Activated naive CD4-positive, alpha-beta T cell treated with anti-CD3 and anti-CD28 coated beads, Interleukin-2, amount 50 U/mL, for 24 hours (primary cell): ENCODE results near the gene RGMA.
"Not testable (repeated sequence)": the region's sequence is repeated elsewhere in the genome, so short reads cannot be mapped to it uniquely, and the experiment has no call there.

Source experiments
- H3K27ac Mint-ChIP-seq: one replicate; pipeline ENCODE4 v1.8.0; 2021; ENCODE audit warnings: mild to moderate bottlenecking, mixed read lengths
- H3K27me3 Mint-ChIP-seq: one replicate; pipeline ENCODE4 v1.8.0; 2021; ENCODE audit warnings: mixed read lengths
- H3K36me3 Mint-ChIP-seq: one replicate; pipeline ENCODE4 v1.8.0; 2021; ENCODE audit warnings: mixed read lengths
- H3K4me1 Mint-ChIP-seq: one replicate; pipeline ENCODE4 v1.8.0; 2021; ENCODE audit warnings: mixed read lengths
- H3K4me3 Mint-ChIP-seq: one replicate; pipeline ENCODE4 v1.8.0; 2021; ENCODE audit warnings: mild to moderate bottlenecking, mixed read lengths
- H3K9me3 Mint-ChIP-seq: one replicate; pipeline ENCODE4 v1.8.0; 2021; ENCODE audit warnings: mixed read lengths

The RGMA gene

DNA sequence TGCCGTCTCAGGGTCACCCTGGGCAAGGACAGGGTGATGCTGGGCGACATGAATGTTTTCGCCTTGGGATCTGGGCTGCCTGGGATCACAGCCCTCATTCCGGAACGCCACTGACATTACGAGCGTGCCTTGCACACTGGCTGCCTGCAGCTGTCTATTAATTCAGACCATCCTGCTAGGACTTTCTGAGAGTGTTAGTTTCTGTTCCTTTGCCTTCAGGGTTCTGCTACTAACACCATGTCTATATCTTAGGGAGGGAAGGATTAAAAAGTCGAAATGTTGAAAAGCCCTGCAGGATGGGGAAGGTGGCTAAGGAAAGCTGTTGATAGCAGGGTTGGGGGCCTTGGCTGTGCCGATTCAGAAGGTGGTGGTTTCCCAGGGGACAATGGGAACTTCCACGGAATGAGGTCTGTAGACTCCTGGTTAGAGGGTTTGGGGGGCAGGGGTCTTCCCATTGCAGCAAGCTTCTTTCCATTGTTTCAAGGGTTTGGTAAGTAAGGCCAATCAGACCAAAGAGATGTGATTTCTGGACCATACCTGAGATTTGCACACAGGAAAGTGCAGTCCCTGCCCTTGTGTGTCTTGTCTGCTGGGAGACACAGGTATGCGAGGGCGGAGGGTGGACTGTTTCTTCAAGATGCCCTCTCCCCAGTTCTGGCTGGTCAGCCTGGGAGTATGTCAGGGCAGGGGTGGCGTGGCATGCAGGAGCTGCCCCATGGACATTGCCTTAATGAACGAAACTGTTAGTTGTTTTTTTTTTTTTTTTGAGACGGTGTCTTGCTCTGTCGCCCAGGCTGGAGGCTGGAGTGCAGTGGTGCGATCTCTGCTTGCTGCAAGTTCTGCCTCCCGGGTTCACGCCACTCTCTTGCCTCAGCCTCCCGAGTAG is 50.9 kb downstream of the RGMA start:
- H3K27me3 Mint-ChIP-seq: peaks cover 3% of the 10 kb centered on the region
- no peak overlapping the region for H3K4me3 Mint-ChIP-seq
- H3K4me1 Mint-ChIP-seq: peaks cover 5% of the 10 kb centered on the region

GRCh38 chr15:93036951-93037819 is 51.8 kb downstream of the RGMA start:
- peaks cover 3% of the 10 kb centered on the region for H3K27me3 Mint-ChIP-seq
- H3K9me3 Mint-ChIP-seq: no peaks in the 10 kb centered on the region
- peak overlapping the region; percentile 81 for H3K27ac Mint-ChIP-seq
- no peak overlapping the region for H3K4me3 Mint-ChIP-seq
- H3K4me1 Mint-ChIP-seq: peaks cover 5% of the 10 kb centered on the region
- H3K36me3 Mint-ChIP-seq: no peaks in the 10 kb centered on the region

More for the DNA sequence above, 50.9 kb downstream of the RGMA start:
- Mint-ChIP-seq H3K27ac (no peak overlapping the region), H3K36me3 (no peaks in the 10 kb centered on the region), H3K9me3 (no peaks in the 10 kb centered on the region)

- H3K4me3 Mint-ChIP-seq: peak overlapping the region; percentile 74
- peaks cover 3% of the 10 kb centered on the region for H3K27me3 Mint-ChIP-seq
- H3K27ac Mint-ChIP-seq: no peak overlapping the region
- no peaks in the 10 kb centered on the region for H3K36me3 Mint-ChIP-seq
- H3K4me1 Mint-ChIP-seq: peaks cover 5% of the 10 kb centered on the region
- no peaks in the 10 kb centered on the region for H3K9me3 Mint-ChIP-seq
Observed at GRCh38 chr15:93035953-93036810, 52.8 kb downstream of the RGMA start.

DNA sequence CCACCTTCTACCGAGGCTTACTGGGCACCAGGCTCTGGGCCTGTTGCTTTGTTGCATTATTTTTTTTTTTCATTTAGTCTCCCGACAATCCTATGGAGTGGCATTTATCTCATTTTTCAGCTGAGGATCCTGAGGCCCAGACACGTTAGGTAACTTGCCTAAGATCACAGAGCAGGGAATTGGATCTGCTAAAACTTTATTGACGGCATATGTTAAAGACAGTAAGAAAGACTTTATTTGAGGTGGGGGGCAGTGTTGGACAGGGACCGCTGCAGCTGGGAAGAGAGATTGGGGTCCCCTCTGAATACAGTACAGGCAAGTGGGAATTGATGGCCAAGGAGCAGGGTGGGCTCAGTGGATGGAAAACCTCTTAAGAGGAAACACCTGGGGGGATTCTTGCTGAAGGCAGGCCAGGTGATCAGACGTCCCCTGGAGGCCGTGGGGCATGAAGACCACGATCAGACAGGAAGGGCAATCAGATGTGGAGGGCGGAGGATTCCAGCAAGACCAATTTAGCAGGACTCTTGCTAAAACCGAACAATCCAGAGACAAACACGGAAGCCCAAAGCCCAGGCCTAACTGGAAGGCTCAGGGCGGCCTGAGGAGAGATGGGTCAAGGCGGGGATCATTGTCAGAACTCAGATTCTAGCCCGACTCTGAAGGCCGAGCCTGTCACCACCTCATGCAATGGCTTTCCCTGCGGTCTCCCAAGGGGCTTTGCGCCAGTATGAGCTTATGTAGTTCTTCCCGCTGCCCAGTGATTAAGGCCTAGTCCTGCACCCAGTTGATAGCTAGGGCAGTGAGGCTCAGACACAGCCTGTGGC is 53.7 kb downstream of the RGMA start:
- no peaks in the 10 kb centered on the region for H3K9me3 Mint-ChIP-seq
- peaks cover 3% of the 10 kb centered on the region for H3K27me3 Mint-ChIP-seq
- H3K4me3 Mint-ChIP-seq: no peak overlapping the region
- H3K27ac Mint-ChIP-seq: no peak overlapping the region
- no peaks in the 10 kb centered on the region for H3K36me3 Mint-ChIP-seq
- H3K4me1 Mint-ChIP-seq: peaks cover 11% of the 10 kb centered on the region

DNA sequence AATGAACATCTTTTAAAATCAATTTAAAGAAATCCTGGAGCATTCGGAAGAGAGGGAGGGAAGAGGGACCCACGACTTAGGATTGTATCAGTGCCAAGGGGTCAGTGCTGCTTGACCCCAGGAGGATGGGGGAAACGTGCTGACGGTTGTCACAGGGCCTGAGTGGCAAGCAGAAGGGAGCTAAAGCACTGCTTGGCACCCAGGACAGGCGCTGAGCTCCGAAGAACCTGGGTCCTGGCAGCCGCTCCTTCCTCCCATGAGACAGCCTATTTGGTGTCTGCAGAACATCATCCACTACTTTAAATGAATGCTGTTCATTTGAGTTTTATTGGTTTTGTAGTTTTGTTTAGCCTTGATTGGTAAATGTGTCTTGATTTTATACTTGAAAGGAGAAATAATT is 54.5 kb downstream of the RGMA start:
- Mint-ChIP-seq H3K36me3 (no peaks in the 10 kb centered on the region), H3K27ac (no peak overlapping the region), H3K27me3 (peaks cover 2% of the 10 kb centered on the region), H3K4me1 (peaks cover 19% of the 10 kb centered on the region), H3K4me3 (no peak overlapping the region), H3K9me3 (no peaks in the 10 kb centered on the region)

DNA sequence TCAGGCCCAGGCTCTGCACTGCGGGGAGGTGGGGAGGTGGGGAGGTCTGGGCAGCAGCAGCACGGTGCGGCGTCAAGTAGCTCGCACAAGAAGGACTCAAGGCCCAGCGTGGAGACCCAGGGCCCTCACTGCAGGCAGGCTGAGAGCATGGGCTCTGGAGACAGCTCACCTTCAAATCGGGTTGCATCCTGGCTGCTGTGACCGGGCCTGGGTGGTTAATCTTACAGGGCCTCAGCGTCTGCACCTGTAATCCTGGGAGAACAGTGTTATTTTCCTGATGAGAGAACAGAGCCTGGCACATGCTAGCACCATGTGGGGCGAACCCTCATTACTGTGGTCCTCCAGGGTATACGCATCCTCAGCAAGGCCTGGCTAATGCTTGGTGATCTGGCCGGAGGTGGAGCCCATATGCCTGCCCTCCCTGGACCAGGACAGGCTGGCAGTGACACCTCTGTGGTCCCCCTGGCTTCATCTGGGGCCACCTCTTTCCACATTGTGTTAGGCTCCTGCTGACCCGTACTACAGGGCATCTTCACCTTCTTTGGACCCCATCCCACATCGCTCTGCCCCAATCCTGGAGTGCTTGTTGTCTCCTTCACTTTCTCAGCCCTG is 55.5 kb downstream of the RGMA start:
- H3K27ac Mint-ChIP-seq: no peak overlapping the region
- H3K4me3 Mint-ChIP-seq: no peak overlapping the region
- H3K27me3 Mint-ChIP-seq: peaks cover 2% of the 10 kb centered on the region

DNA sequence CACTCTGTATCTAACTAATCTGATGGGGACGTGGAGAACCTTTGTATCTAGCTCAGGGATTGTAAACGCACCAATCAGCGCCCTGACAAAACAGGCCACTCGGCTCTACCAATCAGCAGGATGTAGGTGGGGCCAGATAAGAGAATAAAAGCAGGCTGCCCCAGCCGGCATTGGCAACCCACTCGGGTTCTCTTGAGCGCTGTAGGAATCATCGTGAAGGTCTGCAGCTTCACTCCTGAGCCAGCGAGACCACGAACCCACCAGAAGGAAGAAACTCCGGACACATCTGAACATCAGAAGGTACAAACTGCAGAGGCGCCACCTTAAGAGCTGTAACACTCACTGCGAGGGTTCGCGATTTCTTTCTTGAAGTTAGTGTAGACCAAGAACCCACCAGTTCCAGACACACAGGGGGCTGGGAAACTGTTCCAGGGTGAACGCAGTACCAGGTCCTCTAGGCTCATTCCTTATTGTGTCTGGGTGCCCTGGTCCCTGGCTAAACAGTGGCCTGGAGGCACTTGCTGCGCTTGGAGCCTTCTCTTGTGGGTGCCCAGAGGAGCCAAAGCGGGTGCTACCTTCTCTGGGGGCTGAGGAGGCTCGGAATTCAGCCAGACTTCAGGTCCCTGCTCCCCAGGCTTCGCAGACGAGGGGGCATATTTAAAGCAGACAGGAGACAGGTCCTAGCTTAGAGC is 56.4 kb downstream of the RGMA start:
- H3K27ac Mint-ChIP-seq, H3K9me3 Mint-ChIP-seq, H3K27me3 Mint-ChIP-seq, H3K4me3 Mint-ChIP-seq, H3K36me3 Mint-ChIP-seq: not testable (repeated sequence)
- H3K4me1 Mint-ChIP-seq: peaks cover 27% of the 10 kb centered on the region

More for the DNA sequence above, 55.5 kb downstream of the RGMA start:
- Mint-ChIP-seq H3K4me1 (peaks cover 24% of the 10 kb centered on the region), H3K9me3 (no peaks in the 10 kb centered on the region), H3K36me3 (no peaks in the 10 kb centered on the region)

DNA sequence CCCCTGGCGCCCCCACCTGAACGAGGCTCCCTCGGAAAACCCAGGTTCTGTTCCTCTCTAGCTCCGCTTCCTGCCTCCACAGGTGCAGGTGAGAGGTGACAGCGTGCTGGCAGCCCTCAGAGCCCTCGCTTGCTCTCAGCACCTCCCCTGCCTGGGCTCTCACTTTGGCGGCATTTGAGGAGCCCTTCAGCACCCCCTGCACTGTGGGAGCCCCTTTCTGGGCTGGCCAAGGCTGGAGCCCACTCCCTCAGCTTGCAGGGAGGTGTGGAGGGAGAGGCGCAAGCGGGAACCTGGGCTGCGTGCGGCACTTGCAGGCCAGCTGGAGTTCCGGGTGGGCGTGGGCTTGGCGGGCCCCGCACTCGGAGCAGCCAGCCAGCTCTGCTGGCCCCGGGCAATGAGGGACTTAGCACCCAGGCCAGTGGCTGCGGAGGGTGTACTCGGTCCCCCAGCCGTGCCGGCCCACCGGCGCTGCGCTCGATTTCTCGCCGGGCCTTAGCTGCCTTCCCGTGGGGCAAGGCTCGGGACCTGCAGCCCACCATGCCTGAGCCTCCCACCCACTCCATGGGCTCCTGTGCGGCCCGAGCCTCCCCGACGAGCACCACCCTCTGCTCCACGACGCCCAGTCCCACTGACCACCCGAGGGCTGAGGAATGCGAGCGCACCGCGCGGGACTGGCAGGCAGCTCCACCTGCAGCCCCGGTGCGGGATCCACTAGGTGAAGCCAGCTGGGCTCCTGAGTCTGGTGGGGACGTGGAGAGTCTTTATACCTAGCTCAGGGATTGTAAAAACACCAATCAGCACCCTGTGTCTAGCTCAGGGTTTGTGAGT is 57.2 kb downstream of the RGMA start:
- H3K27ac Mint-ChIP-seq, H3K9me3 Mint-ChIP-seq, H3K36me3 Mint-ChIP-seq, H3K4me3 Mint-ChIP-seq, H3K27me3 Mint-ChIP-seq: not testable (repeated sequence)
- H3K4me1 Mint-ChIP-seq: peaks cover 27% of the 10 kb centered on the region

DNA sequence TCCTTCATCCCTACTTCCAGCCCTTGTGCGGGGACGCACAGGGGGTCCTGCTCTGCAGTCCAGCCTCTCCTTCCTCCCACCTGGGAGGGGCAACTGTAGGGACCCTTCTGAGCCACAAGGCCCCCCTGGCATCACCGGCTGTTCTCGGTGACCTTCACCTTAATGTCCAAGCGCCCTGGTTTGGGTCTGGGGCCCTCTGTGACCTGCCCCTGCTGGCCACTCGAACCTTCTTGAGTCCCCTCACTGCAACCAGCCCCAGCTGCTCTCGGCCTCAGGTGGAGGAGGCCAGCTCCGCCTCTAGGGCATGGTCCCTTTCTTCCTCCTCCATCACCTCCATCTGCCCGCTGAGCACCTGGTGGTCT is 57.9 kb downstream of the RGMA start:
- peaks cover 31% of the 10 kb centered on the region for H3K4me1 Mint-ChIP-seq
- peaks cover 1% of the 10 kb centered on the region for H3K27me3 Mint-ChIP-seq
- no peak overlapping the region for H3K4me3 Mint-ChIP-seq
- H3K9me3 Mint-ChIP-seq: no peaks in the 10 kb centered on the region
- peaks cover 2% of the 10 kb centered on the region for H3K36me3 Mint-ChIP-seq
- H3K27ac Mint-ChIP-seq: no peak overlapping the region

DNA sequence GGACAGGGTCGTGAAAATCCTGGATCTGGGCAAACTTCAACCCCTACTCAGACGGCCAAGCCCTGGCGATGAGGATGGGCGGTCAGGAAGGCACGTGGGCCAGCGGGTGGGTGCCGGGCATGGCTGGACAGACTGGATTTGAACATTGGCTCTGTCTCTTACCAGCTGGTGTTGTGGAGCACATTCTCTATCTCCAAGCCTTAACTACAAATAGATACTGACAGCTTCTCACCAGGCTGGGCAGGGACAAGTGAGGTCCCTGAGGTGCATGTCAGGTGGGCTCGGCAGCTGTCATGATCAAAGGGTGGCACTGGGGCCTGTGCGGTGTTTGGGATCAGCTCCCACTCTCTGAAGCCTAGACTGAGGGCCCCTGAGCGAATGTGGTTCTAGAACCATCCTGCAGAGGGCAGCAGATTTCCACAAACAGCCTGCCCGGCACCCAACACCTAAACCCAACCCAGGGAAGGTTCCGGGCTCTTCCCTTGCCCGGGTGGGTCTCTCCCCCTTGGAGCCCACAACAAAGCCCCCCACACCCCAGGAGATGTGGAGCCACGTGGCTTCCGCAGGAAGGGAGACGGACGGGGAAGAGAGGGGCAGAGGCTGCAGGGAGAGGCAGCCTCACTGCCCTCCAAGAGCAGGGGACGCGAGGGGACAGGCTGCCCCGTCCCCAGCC is 58.4 kb downstream of the RGMA start:
- H3K36me3 Mint-ChIP-seq: peaks cover 2% of the 10 kb centered on the region
- no peak overlapping the region for H3K4me3 Mint-ChIP-seq
- no peaks in the 10 kb centered on the region for H3K27me3 Mint-ChIP-seq
- peak overlapping the region; percentile 46 for H3K27ac Mint-ChIP-seq
- H3K4me1 Mint-ChIP-seq: peaks cover 31% of the 10 kb centered on the region
- no peaks in the 10 kb centered on the region for H3K9me3 Mint-ChIP-seq

DNA sequence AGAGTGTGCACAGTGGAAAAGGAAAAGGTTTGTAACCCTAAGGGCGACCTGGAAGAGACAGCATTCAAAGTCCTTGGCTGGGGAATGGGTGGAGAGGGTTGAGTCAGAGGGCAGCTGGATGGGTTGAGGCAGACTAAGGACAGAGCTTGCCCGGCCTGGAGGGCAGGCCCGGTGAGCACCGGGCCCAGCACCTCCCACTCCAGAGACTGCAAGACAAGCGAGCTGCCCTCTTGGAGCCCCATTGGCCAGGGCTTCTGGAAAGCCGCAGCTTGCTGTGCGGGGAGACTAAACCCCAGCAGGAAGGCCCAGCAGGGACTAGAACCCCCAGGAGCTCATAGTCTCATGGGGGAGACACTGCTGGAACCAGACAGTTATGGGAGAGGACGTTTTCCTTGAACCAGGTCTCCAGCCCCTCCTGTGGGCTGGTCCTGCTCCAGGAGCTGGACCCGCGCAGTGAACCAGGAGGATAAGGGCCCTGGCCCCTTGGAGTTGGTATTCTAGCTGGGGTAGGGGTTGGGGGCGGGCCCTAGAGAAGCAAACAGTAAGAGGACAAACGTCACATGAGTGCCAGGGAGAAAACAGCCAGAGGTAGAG is 59.1 kb downstream of the RGMA start:
- Mint-ChIP-seq H3K4me3 (no peak overlapping the region), H3K27ac (peak overlapping the region; percentile 80), H3K27me3 (no peaks in the 10 kb centered on the region)

DNA sequence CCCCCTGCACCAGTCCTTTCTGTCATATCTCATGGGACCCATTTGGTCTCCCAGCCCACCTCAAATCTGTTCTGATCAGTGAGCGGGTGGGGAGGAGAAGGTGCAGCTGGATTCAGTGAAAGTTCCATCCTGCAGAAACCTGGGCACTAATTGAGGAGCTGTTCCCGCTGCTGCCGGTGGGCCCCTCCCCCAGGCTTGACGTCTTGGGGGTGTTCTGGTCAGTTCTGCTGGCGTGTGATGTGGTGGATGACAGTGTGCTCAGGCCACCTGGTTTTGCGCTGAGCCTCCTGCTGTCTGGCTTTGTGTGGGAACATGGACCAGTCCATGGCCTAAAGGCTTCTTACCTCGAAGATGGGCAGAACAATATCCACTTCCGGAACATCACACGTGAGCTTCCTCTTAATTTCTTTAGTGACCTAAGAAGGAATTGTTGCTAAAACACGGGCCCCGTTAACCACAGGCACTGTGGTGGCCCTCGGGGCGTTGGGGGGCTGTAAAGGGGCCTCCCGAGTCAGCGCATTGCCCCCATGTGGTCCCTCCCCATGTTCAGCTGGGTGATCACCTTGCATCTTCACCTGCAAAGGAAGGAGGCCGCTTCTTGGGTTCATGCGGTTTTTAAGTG is 59.7 kb downstream of the RGMA start:
- Mint-ChIP-seq H3K27ac (peak overlapping the region; percentile 80), H3K4me3 (no peak overlapping the region), H3K9me3 (no peaks in the 10 kb centered on the region), H3K27me3 (no peaks in the 10 kb centered on the region), H3K4me1 (peaks cover 44% of the 10 kb centered on the region), H3K36me3 (peaks cover 8% of the 10 kb centered on the region)

More for the DNA sequence above, 59.1 kb downstream of the RGMA start:
- Mint-ChIP-seq H3K9me3 (no peaks in the 10 kb centered on the region), H3K36me3 (peaks cover 5% of the 10 kb centered on the region), H3K4me1 (peaks cover 38% of the 10 kb centered on the region)
